GM12878 (cell line): Measurements from ENCODE around the gene UBXN4. TPM values are rescaled to one million over a fixed set of nuclear protein-coding genes. Genes with fewer than 3 reads are reported as not detected.
A peak's percentile ranks its signal among the peaks of the same experiment; 100 is the strongest.

Experiments used
- CEBPB ChIP-seq, 2 experiments: fragments of 150-350 bp in 1 of 2; IDR thresholded peaks; 2 replicates each; pipeline ENCODE4 v1.6.1; 2012 to 2014; ENCODE audit warnings: low read depth in 2 of 2, low read length in 2 of 2, borderline replicate concordance in 1 of 2, inconsistent platforms in 1 of 2
- EP300 ChIP-seq, 2 experiments: fragments of 150-350 bp in 1 of 2; IDR thresholded peaks; 2 replicates each; pipeline ENCODE4 v1.6.1; 2011 to 2012; ENCODE audit warnings: low read depth in 2 of 2, low read length in 2 of 2, borderline replicate concordance in 1 of 2, improper control_type of control experiment in 1 of 2, inconsistent platforms in 1 of 2; ENCODE audit not compliant: control insufficient read depth in 1 of 2
- IKZF1 ChIP-seq: fragments of 450-650 bp; conservative IDR thresholded peaks from 2 replicates; pipeline ENCODE4 v1.6.1; 2017; ENCODE audit warnings: antibody characterized with exemption, mild to moderate bottlenecking
- LARP7 ChIP-seq: fragments of 450-650 bp; IDR thresholded peaks from 2 replicates; pipeline ENCODE4 v1.6.1; 2017; ENCODE audit warnings: mild to moderate bottlenecking
- MEF2B ChIP-seq: fragments of 450-650 bp; IDR thresholded peaks from 2 replicates; pipeline ENCODE4 v1.6.1; 2018; ENCODE audit warnings: mild to moderate bottlenecking, moderate library complexity; ENCODE audit not compliant: partially characterized antibody, poor library complexity, severe bottlenecking
- MTA3 ChIP-seq: IDR thresholded peaks from 2 replicates; pipeline ENCODE4 v1.6.1; 2012; ENCODE audit warnings: low read length, inconsistent platforms, borderline replicate concordance
- NR2F1 ChIP-seq: fragments of 450-650 bp; conservative IDR thresholded peaks from 2 replicates; pipeline ENCODE4 v1.6.1; 2017; ENCODE audit warnings: mild to moderate bottlenecking
- SMAD1 ChIP-seq: fragments of 450-650 bp; IDR thresholded peaks from 2 replicates; pipeline ENCODE4 v1.6.1; 2018; ENCODE audit warnings: mild to moderate bottlenecking, low read depth; ENCODE audit not compliant: partially characterized antibody
- TCF12 ChIP-seq: IDR thresholded peaks from 2 replicates; pipeline ENCODE4 v1.6.1; 2011; ENCODE audit warnings: low read depth, mild to moderate bottlenecking, low read length
- polyA plus RNA-seq, 11 experiments: library from polyadenylated mRNA; depleted of rRNA in 4 of 11; unstranded in 6 of 11; stranded (reverse) in 5 of 11; fragments of >200 nt; fragmentation: Nextera tagmentation in 4 of 11; fragmentation: Illumina TruSeq in 1 of 11; extraction: Ambion mirVana in 4 of 11; extraction: Trizol in 1 of 11; gene quantifications; 1 replicate in 1 of 11; 2 replicates in 10 of 11; pipeline versions ENCODE4 v1.2.1 to v1.2.3, GENCODE V29; 2011 to 2016; ENCODE audit warnings: inconsistent platforms in 2 of 11, missing spikeins in 2 of 11, low read depth in 1 of 11
- total RNA-seq, 4 experiments: library from RNA; depleted of rRNA in 3 of 4; stranded (reverse); fragments of >200 nt in 3 of 4; fragmentation: Illumina TruSeq in 1 of 4; extraction: Trizol in 1 of 4; gene quantifications; 2 replicates each; pipeline versions ENCODE4 v1.2.1 to v1.2.3, GENCODE V29; 2013 to 2021
- TF ChIP-seq, protein P1 (sequence below): fragments of 450-650 bp; IDR thresholded peaks from 2 replicates; pipeline ENCODE4 v1.6.1; 2016; ENCODE audit warnings: mild to moderate bottlenecking
- TF ChIP-seq, protein P2 (sequence below): IDR thresholded peaks from 2 replicates; pipeline ENCODE4 v1.6.1; 2012; ENCODE audit warnings: mild to moderate bottlenecking, low read depth, low read length
- TF ChIP-seq, protein P3 (sequence below): fragments of 150-350 bp; IDR thresholded peaks from 2 replicates; pipeline ENCODE4 v1.6.1; 2014; ENCODE audit warnings: mild to moderate bottlenecking, low read depth, low read length
- TF ChIP-seq, protein P4 (sequence below): IDR thresholded peaks from 2 replicates; pipeline ENCODE4 v1.6.1; 2012; ENCODE audit warnings: improper control_type of control experiment, low read depth, low read length; ENCODE audit not compliant: insufficient replicate concordance

Gene UBXN4
- total and polyA plus RNA-seq, 10 of the 15 experiments (the other 5 are each of a cell fraction or from before 2014, with no cell fraction given): 52.6 to 133 (median 71.9) TPM

DNA sequence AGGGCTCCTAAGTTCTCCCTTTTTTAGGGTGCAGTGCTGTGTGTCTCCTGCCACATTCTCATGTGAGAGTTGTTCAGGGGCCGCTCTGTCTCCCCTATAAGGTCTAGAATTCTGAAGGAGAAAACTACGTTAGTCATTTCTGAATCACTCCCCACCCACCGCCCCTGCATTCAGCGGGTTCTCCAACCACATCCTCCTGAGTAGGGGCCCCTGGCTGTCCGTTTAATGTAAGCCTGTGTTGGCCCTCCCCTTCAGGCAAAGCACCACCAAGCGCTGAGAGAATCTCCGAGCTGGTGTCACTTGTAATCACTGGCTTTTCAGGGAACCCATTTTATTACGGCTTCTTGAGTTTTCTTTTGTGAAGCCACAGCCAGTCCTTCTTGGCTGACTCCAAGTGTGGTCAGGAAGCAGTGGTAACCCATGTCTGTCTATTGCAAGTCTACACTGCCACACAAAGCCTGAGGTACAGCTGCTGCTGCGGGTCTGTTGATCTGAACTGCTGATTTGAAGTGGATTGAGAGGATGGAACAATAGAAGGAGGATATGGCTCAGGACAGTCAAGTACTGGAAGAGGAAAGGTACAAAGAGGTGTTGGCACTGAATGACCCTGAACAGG lies 78.5 kb downstream of the UBXN4 start (continued):
- TF ChIP-seq NR2F1 (no peak), EP300 (IDR thresholded peaks at IDR 0.05; ENCODE audit: borderline replicate concordance in 1 of 2, control insufficient read depth in 1 of 2, low read depth in 2 of 2, low read length in 2 of 2) (0 out of 4 replicates have a peak, but pooled peaks of 1 of the 2 experiments have one; percentile 18), LARP7 (no peak), CEBPB (IDR thresholded peaks at IDR 0.05; ENCODE audit: borderline replicate concordance in 1 of 2, low read depth in 2 of 2, low read length in 2 of 2) (no peak), IKZF1 (peak; percentile 56), TCF12 (0 out of 2 replicates have a peak, but pooled peaks have one; percentile 39), MEF2B (peak; percentile 34), SMAD1 (no peak), MTA3 (no peak; the same call in 1 of the 2 replicates)
- TF ChIP-seq, protein P1, sequence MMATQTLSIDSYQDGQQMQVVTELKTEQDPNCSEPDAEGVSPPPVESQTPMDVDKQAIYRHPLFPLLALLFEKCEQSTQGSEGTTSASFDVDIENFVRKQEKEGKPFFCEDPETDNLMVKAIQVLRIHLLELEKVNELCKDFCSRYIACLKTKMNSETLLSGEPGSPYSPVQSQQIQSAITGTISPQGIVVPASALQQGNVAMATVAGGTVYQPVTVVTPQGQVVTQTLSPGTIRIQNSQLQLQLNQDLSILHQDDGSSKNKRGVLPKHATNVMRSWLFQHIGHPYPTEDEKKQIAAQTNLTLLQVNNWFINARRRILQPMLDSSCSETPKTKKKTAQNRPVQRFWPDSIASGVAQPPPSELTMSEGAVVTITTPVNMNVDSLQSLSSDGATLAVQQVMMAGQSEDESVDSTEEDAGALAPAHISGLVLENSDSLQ: peak; percentile 66; the same call in 1 of the 2 replicates
- TF ChIP-seq, protein P2, sequence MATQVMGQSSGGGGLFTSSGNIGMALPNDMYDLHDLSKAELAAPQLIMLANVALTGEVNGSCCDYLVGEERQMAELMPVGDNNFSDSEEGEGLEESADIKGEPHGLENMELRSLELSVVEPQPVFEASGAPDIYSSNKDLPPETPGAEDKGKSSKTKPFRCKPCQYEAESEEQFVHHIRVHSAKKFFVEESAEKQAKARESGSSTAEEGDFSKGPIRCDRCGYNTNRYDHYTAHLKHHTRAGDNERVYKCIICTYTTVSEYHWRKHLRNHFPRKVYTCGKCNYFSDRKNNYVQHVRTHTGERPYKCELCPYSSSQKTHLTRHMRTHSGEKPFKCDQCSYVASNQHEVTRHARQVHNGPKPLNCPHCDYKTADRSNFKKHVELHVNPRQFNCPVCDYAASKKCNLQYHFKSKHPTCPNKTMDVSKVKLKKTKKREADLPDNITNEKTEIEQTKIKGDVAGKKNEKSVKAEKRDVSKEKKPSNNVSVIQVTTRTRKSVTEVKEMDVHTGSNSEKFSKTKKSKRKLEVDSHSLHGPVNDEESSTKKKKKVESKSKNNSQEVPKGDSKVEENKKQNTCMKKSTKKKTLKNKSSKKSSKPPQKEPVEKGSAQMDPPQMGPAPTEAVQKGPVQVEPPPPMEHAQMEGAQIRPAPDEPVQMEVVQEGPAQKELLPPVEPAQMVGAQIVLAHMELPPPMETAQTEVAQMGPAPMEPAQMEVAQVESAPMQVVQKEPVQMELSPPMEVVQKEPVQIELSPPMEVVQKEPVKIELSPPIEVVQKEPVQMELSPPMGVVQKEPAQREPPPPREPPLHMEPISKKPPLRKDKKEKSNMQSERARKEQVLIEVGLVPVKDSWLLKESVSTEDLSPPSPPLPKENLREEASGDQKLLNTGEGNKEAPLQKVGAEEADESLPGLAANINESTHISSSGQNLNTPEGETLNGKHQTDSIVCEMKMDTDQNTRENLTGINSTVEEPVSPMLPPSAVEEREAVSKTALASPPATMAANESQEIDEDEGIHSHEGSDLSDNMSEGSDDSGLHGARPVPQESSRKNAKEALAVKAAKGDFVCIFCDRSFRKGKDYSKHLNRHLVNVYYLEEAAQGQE: 0 out of 2 replicates have a peak, but pooled peaks have one; percentile 22
- TF ChIP-seq, protein P3, sequence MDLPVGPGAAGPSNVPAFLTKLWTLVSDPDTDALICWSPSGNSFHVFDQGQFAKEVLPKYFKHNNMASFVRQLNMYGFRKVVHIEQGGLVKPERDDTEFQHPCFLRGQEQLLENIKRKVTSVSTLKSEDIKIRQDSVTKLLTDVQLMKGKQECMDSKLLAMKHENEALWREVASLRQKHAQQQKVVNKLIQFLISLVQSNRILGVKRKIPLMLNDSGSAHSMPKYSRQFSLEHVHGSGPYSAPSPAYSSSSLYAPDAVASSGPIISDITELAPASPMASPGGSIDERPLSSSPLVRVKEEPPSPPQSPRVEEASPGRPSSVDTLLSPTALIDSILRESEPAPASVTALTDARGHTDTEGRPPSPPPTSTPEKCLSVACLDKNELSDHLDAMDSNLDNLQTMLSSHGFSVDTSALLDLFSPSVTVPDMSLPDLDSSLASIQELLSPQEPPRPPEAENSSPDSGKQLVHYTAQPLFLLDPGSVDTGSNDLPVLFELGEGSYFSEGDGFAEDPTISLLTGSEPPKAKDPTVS: no peak
- TF ChIP-seq, protein P4, sequence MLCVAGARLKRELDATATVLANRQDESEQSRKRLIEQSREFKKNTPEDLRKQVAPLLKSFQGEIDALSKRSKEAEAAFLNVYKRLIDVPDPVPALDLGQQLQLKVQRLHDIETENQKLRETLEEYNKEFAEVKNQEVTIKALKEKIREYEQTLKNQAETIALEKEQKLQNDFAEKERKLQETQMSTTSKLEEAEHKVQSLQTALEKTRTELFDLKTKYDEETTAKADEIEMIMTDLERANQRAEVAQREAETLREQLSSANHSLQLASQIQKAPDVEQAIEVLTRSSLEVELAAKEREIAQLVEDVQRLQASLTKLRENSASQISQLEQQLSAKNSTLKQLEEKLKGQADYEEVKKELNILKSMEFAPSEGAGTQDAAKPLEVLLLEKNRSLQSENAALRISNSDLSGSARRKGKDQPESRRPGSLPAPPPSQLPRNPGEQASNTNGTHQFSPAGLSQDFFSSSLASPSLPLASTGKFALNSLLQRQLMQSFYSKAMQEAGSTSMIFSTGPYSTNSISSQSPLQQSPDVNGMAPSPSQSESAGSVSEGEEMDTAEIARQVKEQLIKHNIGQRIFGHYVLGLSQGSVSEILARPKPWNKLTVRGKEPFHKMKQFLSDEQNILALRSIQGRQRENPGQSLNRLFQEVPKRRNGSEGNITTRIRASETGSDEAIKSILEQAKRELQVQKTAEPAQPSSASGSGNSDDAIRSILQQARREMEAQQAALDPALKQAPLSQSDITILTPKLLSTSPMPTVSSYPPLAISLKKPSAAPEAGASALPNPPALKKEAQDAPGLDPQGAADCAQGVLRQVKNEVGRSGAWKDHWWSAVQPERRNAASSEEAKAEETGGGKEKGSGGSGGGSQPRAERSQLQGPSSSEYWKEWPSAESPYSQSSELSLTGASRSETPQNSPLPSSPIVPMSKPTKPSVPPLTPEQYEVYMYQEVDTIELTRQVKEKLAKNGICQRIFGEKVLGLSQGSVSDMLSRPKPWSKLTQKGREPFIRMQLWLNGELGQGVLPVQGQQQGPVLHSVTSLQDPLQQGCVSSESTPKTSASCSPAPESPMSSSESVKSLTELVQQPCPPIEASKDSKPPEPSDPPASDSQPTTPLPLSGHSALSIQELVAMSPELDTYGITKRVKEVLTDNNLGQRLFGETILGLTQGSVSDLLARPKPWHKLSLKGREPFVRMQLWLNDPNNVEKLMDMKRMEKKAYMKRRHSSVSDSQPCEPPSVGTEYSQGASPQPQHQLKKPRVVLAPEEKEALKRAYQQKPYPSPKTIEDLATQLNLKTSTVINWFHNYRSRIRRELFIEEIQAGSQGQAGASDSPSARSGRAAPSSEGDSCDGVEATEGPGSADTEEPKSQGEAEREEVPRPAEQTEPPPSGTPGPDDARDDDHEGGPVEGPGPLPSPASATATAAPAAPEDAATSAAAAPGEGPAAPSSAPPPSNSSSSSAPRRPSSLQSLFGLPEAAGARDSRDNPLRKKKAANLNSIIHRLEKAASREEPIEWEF: no peak
